Stimulated activated CD4-positive, alpha-beta T cell treated with anti-CD3 and anti-CD28 coated beads, Interleukin-2, amount 100 ng/mL, for 24 hours (primary cell): ENCODE data around the gene SLC1A3.
"Not testable (repeated sequence)": the region's sequence is repeated elsewhere in the genome, so short reads cannot be mapped to it uniquely, and the experiment has no call there.

ENCODE experiments used
- DNase-seq, 2 donors: peaks; one replicate each; pipeline ENCODE4 v3.0.0-alpha.2; 2020

SLC1A3 gene

GRCh38 chr5:36606428-36607113 lies at the start of gene SLC1A3:
Gene SLC1A3 (plus strand): TSS chr5:36606606. CDS start chr5:36608424, 1,818 bp downstream.
- peak; percentile 31 to 60 for DNase-seq

GRCh38 chr5:36558641-36559040 lies 47.8 kb upstream of the SLC1A3 start:
- no peak for DNase-seq

- no peak for DNase-seq
Observed at GRCh38 chr5:36561601-36562000, 44.8 kb upstream of the SLC1A3 start.

- DNase-seq = no peak
Observed at GRCh38 chr5:36569491-36569890, 36.9 kb upstream of the SLC1A3 start.

- DNase-seq = no peak
Observed at GRCh38 chr5:36570301-36571095, 35.9 kb upstream of the SLC1A3 start.

- DNase-seq = no peak
Observed at GRCh38 chr5:36571401-36572042, 34.9 kb upstream of the SLC1A3 start.

GRCh38 chr5:36573438-36573837 lies 33.0 kb upstream of the SLC1A3 start:
- no peak for DNase-seq

- DNase-seq = no peak
Observed at GRCh38 chr5:36575361-36575781, 31.0 kb upstream of the SLC1A3 start.

- no peak for DNase-seq
Observed at GRCh38 chr5:36576721-36577120, 29.7 kb upstream of the SLC1A3 start.

GRCh38 chr5:36579858-36580257 lies 26.5 kb upstream of the SLC1A3 start:
- not testable (repeated sequence) for DNase-seq

- DNase-seq = no peak
Observed at GRCh38 chr5:36581070-36581469, 25.3 kb upstream of the SLC1A3 start.

- no peak for DNase-seq
Observed at GRCh38 chr5:36584009-36584875, 22.2 kb upstream of the SLC1A3 start.

- no peak for DNase-seq
Observed at GRCh38 chr5:36585701-36586100, 20.7 kb upstream of the SLC1A3 start.

- DNase-seq = no peak
Observed at GRCh38 chr5:36587354-36587753, 19.1 kb upstream of the SLC1A3 start.

GRCh38 chr5:36589735-36590134 lies 16.7 kb upstream of the SLC1A3 start:
- not testable (repeated sequence) for DNase-seq

GRCh38 chr5:36590513-36591286 lies 15.7 kb upstream of the SLC1A3 start:
- no peak for DNase-seq

GRCh38 chr5:36593867-36594266 lies 12.5 kb upstream of the SLC1A3 start:
- DNase-seq = no peak

- DNase-seq = no peak
Observed at GRCh38 chr5:36596247-36596646, 10.2 kb upstream of the SLC1A3 start.

- DNase-seq = no peak
Observed at GRCh38 chr5:36596756-36597155, 9.7 kb upstream of the SLC1A3 start.

- DNase-seq = no peak
Observed at GRCh38 chr5:36598045-36598444, 8.4 kb upstream of the SLC1A3 start.

GRCh38 chr5:36599986-36600779 lies 6.2 kb upstream of the SLC1A3 start:
- DNase-seq = no peak
